ENCODE measurements around the gene MRS2.

MRS2 gene

GRCh38 chr6:24429146-24429545 is 26.4 kb downstream of the MRS2 start:
- ATAC-seq = no peak
- TF ChIP-seq BACH2 (CRISPR knock-in tag; IDR thresholded peaks at IDR 0.05; ENCODE audit: borderline replicate concordance) (no peak), RARB (CRISPR knock-in tag; IDR thresholded peaks at IDR 0.05) (no peak), ZNF70 (CRISPR knock-in tag; IDR thresholded peaks at IDR 0.05) (no peak), ISL1 (CRISPR knock-in tag; IDR thresholded peaks at IDR 0.05) (no peak), ZNF565 (CRISPR knock-in tag; conservative IDR thresholded peaks at IDR 0.05; ENCODE audit: low read depth) (no peak), TCF4 (CRISPR knock-in tag; IDR thresholded peaks at IDR 0.05; ENCODE audit: borderline replicate concordance) (no peak), CSRNP3 (CRISPR knock-in tag; IDR thresholded peaks at IDR 0.05) (no peak), TOX (CRISPR knock-in tag; IDR thresholded peaks at IDR 0.05; ENCODE audit: borderline replicate concordance) (no peak), OSR1 (CRISPR knock-in tag; IDR thresholded peaks at IDR 0.05) (no peak), PPARA (CRISPR knock-in tag; IDR thresholded peaks at IDR 0.05; ENCODE audit: borderline replicate concordance) (no peak), ARNTL (CRISPR knock-in tag; IDR thresholded peaks at IDR 0.05; ENCODE audit: borderline replicate concordance, low read depth) (no peak), GLIS3 (CRISPR knock-in tag; IDR thresholded peaks at IDR 0.05) (no peak), ZC3H10 (CRISPR knock-in tag; IDR thresholded peaks at IDR 0.05) (no peak), ESRRG (CRISPR knock-in tag; IDR thresholded peaks at IDR 0.05) (no peak), ZNF8 (CRISPR knock-in tag; IDR thresholded peaks at IDR 0.05) (no peak), TSHZ2 (CRISPR knock-in tag; IDR thresholded peaks at IDR 0.05) (no peak), ZFP3 (CRISPR knock-in tag; IDR thresholded peaks at IDR 0.05) (no peak), PATZ1 (CRISPR knock-in tag; IDR thresholded peaks at IDR 0.05; ENCODE audit: borderline replicate concordance) (no peak)
- TF ChIP-seq, protein P1, sequence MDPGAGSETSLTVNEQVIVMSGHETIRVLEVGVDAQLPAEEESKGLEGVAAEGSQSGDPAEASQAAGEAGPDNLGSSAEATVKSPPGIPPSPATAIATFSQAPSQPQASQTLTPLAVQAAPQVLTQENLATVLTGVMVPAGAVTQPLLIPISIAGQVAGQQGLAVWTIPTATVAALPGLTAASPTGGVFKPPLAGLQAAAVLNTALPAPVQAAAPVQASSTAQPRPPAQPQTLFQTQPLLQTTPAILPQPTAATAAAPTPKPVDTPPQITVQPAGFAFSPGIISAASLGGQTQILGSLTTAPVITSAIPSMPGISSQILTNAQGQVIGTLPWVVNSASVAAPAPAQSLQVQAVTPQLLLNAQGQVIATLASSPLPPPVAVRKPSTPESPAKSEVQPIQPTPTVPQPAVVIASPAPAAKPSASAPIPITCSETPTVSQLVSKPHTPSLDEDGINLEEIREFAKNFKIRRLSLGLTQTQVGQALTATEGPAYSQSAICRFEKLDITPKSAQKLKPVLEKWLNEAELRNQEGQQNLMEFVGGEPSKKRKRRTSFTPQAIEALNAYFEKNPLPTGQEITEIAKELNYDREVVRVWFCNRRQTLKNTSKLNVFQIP (CRISPR knock-in tag; IDR thresholded peaks at IDR 0.05; ENCODE audit: borderline replicate concordance, low read depth) = no peak
- TF ChIP-seq, protein P2, sequence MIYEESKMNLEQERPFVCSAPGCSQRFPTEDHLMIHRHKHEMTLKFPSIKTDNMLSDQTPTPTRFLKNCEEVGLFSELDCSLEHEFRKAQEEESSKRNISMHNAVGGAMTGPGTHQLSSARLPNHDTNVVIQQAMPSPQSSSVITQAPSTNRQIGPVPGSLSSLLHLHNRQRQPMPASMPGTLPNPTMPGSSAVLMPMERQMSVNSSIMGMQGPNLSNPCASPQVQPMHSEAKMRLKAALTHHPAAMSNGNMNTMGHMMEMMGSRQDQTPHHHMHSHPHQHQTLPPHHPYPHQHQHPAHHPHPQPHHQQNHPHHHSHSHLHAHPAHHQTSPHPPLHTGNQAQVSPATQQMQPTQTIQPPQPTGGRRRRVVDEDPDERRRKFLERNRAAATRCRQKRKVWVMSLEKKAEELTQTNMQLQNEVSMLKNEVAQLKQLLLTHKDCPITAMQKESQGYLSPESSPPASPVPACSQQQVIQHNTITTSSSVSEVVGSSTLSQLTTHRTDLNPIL (CRISPR knock-in tag; IDR thresholded peaks at IDR 0.05; ENCODE audit: low read depth) = no peak

DNA sequence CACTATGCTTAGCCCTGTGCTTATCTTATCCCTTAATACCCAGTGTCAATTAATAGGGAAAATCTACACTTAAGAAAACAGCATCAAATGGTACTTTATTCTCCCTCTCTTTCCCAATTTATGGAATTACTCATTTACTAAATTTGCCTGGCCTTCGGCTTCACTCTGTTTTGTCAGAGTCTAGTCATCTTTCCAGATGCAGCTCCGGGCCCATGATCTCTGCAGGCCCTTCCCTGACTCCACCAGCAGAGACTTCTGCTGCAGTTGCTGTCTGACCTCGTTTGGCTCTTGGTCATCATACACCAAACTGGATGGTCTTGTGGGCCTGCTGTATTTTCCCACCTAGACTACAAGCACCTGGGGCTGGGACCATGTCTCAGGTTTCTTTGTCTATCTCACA is 27.4 kb downstream of the MRS2 start:
- no peak for ATAC-seq
- TF ChIP-seq SNAI2 (CRISPR knock-in tag; IDR thresholded peaks at IDR 0.05) = no peak
- TF ChIP-seq ARNTL (CRISPR knock-in tag; IDR thresholded peaks at IDR 0.05; ENCODE audit: borderline replicate concordance, low read depth) = no peak
- TF ChIP-seq, protein P2 (CRISPR knock-in tag; IDR thresholded peaks at IDR 0.05; ENCODE audit: low read depth) = no peak
- TF ChIP-seq ZFP30 (CRISPR knock-in tag; IDR thresholded peaks at IDR 0.05) = no peak
- no peak for TF ChIP-seq TSHZ2 (CRISPR knock-in tag; IDR thresholded peaks at IDR 0.05)
- no peak for TF ChIP-seq ISL1 (CRISPR knock-in tag; IDR thresholded peaks at IDR 0.05)
- TF ChIP-seq ZNF70 (CRISPR knock-in tag; IDR thresholded peaks at IDR 0.05) = no peak
- TF ChIP-seq ZFP3 (CRISPR knock-in tag; IDR thresholded peaks at IDR 0.05) = no peak
- TF ChIP-seq TOX (CRISPR knock-in tag; IDR thresholded peaks at IDR 0.05; ENCODE audit: borderline replicate concordance) = no peak
- no peak for TF ChIP-seq ZNF8 (CRISPR knock-in tag; IDR thresholded peaks at IDR 0.05)
- no peak for TF ChIP-seq ZC3H10 (CRISPR knock-in tag; IDR thresholded peaks at IDR 0.05)
- no peak for TF ChIP-seq CSRNP3 (CRISPR knock-in tag; IDR thresholded peaks at IDR 0.05)
- no peak for TF ChIP-seq PATZ1 (CRISPR knock-in tag; IDR thresholded peaks at IDR 0.05; ENCODE audit: borderline replicate concordance)

Measured in SK-N-SH treated with all-trans-retinoic acid at 6 μM for 48 hours (cell line).